ENCODE data around the gene NHS. TPM values are rescaled to one million over a fixed set of nuclear protein-coding genes. Genes with fewer than 3 reads are reported as not detected.

NHS gene
- total and polyA plus RNA-seq, 4 donors, result 4.3 to 28.2 (median 13.3) TPM

GRCh38 chrX:17748684-17749083, 373.7 kb downstream of the NHS start:
- H3K27me3 ChIP-seq (ENCODE audit: control insufficient read depth in 1 of 2, insufficient read depth in 2 of 2, low read length in 1 of 2), result no peaks in the 10 kb centered on the region
- H3K27ac ChIP-seq (ENCODE audit: low read depth in 1 of 2, low read length in 2 of 2), result no peak overlapping the region
- ATAC-seq (ENCODE audit: low FRiP score) (no peak), DNase-seq (no peak)
- intact Hi-C loops (cut with DNase I), result no loop called here
- H3K4me1 ChIP-seq (ENCODE audit: control insufficient read depth in 1 of 2, insufficient read depth in 2 of 2, low read length in 2 of 2), result no peaks in the 10 kb centered on the region
- WGBS, 2 donors, result 41 to 50% methylated on average over 5 of the region's 5 CpGs
- H3K4me3 ChIP-seq (ENCODE audit: low read length in 2 of 2), result no peak overlapping the region
- no peaks in the 10 kb centered on the region for H3K9me3 ChIP-seq (ENCODE audit: control insufficient read depth, low read length)
- peaks cover 0 to 1% of the 10 kb centered on the region in 2 donors for H3K36me3 ChIP-seq (ENCODE audit: control insufficient read depth in 1 of 2, insufficient read depth in 2 of 2, low read length in 1 of 2)

- Histone ChIP-seq H3K4me3 (ENCODE audit: low read length in 2 of 2) (no peak overlapping the region), H3K4me1 (ENCODE audit: control insufficient read depth in 1 of 2, insufficient read depth in 2 of 2, low read length in 2 of 2) (no peaks in the 10 kb centered on the region), H3K36me3 (ENCODE audit: control insufficient read depth in 1 of 2, insufficient read depth in 2 of 2, low read length in 1 of 2) (peaks cover 0 to 1% of the 10 kb centered on the region in 2 donors), H3K27ac (ENCODE audit: low read depth in 1 of 2, low read length in 2 of 2) (no peak overlapping the region), H3K27me3 (ENCODE audit: control insufficient read depth in 1 of 2, insufficient read depth in 2 of 2, low read length in 1 of 2) (no peaks in the 10 kb centered on the region), H3K9me3 (ENCODE audit: control insufficient read depth, low read length) (no peaks in the 10 kb centered on the region)
- DNase-seq (no peak), ATAC-seq (ENCODE audit: low FRiP score) (no peak)
- 75 to 84% methylated on average over 3 of the region's 3 CpGs for WGBS, 2 donors
- intact Hi-C loops (cut with DNase I), result no loop called here
Measured at GRCh38 chrX:17750436-17750835, 375.4 kb downstream of the NHS start.

GRCh38 chrX:17758382-17758781, 383.4 kb downstream of the NHS start:
- H3K27me3 ChIP-seq (ENCODE audit: control insufficient read depth in 1 of 2, insufficient read depth in 2 of 2, low read length in 1 of 2), result no peaks in the 10 kb centered on the region
- H3K4me1 ChIP-seq (ENCODE audit: control insufficient read depth in 1 of 2, insufficient read depth in 2 of 2, low read length in 2 of 2), result no peaks in the 10 kb centered on the region
- H3K27ac ChIP-seq (ENCODE audit: low read depth in 1 of 2, low read length in 2 of 2), result no peak overlapping the region
- DNase-seq (no peak), ATAC-seq (ENCODE audit: low FRiP score) (no peak)
- H3K4me3 ChIP-seq (ENCODE audit: low read length in 2 of 2), result no peak overlapping the region
- no peaks in the 10 kb centered on the region for H3K36me3 ChIP-seq (ENCODE audit: control insufficient read depth in 1 of 2, insufficient read depth in 2 of 2, low read length in 1 of 2)
- WGBS, 2 donors, result 57 to 97% methylated on average over 2 of the region's 2 CpGs
- H3K9me3 ChIP-seq (ENCODE audit: control insufficient read depth, low read length), result no peaks in the 10 kb centered on the region
- intact Hi-C loops (cut with DNase I), result no loop called here

- H3K27ac ChIP-seq (ENCODE audit: low read depth in 1 of 2, low read length in 2 of 2), result no peak overlapping the region
- H3K4me3 ChIP-seq (ENCODE audit: low read length in 2 of 2), result no peak overlapping the region
- DNase-seq, result no peak
- WGBS, 2 donors, result 36 to 45% methylated on average over 1 of the region's 1 CpG
- H3K36me3 ChIP-seq (ENCODE audit: control insufficient read depth in 1 of 2, insufficient read depth in 2 of 2, low read length in 1 of 2), result no peaks in the 10 kb centered on the region
- H3K4me1 ChIP-seq (ENCODE audit: control insufficient read depth in 1 of 2, insufficient read depth in 2 of 2, low read length in 2 of 2), result no peaks in the 10 kb centered on the region
- no peaks in the 10 kb centered on the region for H3K9me3 ChIP-seq (ENCODE audit: control insufficient read depth, low read length)
- intact Hi-C loops (cut with DNase I), result no loop called here
- peaks cover 0 to 2% of the 10 kb centered on the region in 2 donors for H3K27me3 ChIP-seq (ENCODE audit: control insufficient read depth in 1 of 2, insufficient read depth in 2 of 2, low read length in 1 of 2)
- ATAC-seq (ENCODE audit: low FRiP score), result no peak
Measured at GRCh38 chrX:17759990-17760389, 385.0 kb downstream of the NHS start.

GRCh38 chrX:17767734-17768133, 392.7 kb downstream of the NHS start:
- Histone ChIP-seq H3K4me1 (ENCODE audit: control insufficient read depth in 1 of 2, insufficient read depth in 2 of 2, low read length in 2 of 2) (no peaks in the 10 kb centered on the region), H3K4me3 (ENCODE audit: low read length in 2 of 2) (no peak overlapping the region), H3K9me3 (ENCODE audit: control insufficient read depth, low read length) (no peaks in the 10 kb centered on the region), H3K27me3 (ENCODE audit: control insufficient read depth in 1 of 2, insufficient read depth in 2 of 2, low read length in 1 of 2) (peaks cover 0 to 2% of the 10 kb centered on the region in 2 donors), H3K27ac (ENCODE audit: low read depth in 1 of 2, low read length in 2 of 2) (no peak overlapping the region), H3K36me3 (ENCODE audit: control insufficient read depth in 1 of 2, insufficient read depth in 2 of 2, low read length in 1 of 2) (no peaks in the 10 kb centered on the region)
- intact Hi-C loops (cut with DNase I), result no loop called here
- DNase-seq, result no peak
- 28 to 47% methylated on average over 1 of the region's 1 CpG for WGBS, 2 donors
- ATAC-seq (ENCODE audit: low FRiP score), result no peak

GRCh38 chrX:17768997-17769396, 394.0 kb downstream of the NHS start:
- H3K4me3 ChIP-seq (ENCODE audit: low read length in 2 of 2), result no peak overlapping the region
- intact Hi-C loops (cut with DNase I), result no loop called here
- WGBS, 2 donors, result 56 to 67% methylated on average over 5 of the region's 5 CpGs
- H3K4me1 ChIP-seq (ENCODE audit: control insufficient read depth in 1 of 2, insufficient read depth in 2 of 2, low read length in 2 of 2), result no peaks in the 10 kb centered on the region
- peaks cover 0 to 2% of the 10 kb centered on the region in 2 donors for H3K27me3 ChIP-seq (ENCODE audit: control insufficient read depth in 1 of 2, insufficient read depth in 2 of 2, low read length in 1 of 2)
- ATAC-seq (ENCODE audit: low FRiP score) (no peak), DNase-seq (no peak)
- H3K36me3 ChIP-seq (ENCODE audit: control insufficient read depth in 1 of 2, insufficient read depth in 2 of 2, low read length in 1 of 2), result no peaks in the 10 kb centered on the region
- no peak overlapping the region for H3K27ac ChIP-seq (ENCODE audit: low read depth in 1 of 2, low read length in 2 of 2)
- H3K9me3 ChIP-seq (ENCODE audit: control insufficient read depth, low read length), result no peaks in the 10 kb centered on the region

GRCh38 chrX:17769701-17770269, 394.8 kb downstream of the NHS start:
- no peak overlapping the region for H3K4me3 ChIP-seq (ENCODE audit: low read length in 2 of 2)
- H3K27me3 ChIP-seq (ENCODE audit: control insufficient read depth in 1 of 2, insufficient read depth in 2 of 2, low read length in 1 of 2), result peaks cover 0 to 2% of the 10 kb centered on the region in 2 donors
- no peak overlapping the region for H3K27ac ChIP-seq (ENCODE audit: low read depth in 1 of 2, low read length in 2 of 2)
- H3K36me3 ChIP-seq (ENCODE audit: control insufficient read depth in 1 of 2, insufficient read depth in 2 of 2, low read length in 1 of 2), result no peaks in the 10 kb centered on the region
- intact Hi-C loops (cut with DNase I), result no loop called here
- DNase-seq (no peak), ATAC-seq (ENCODE audit: low FRiP score) (no peak)
- no peaks in the 10 kb centered on the region for H3K4me1 ChIP-seq (ENCODE audit: control insufficient read depth in 1 of 2, insufficient read depth in 2 of 2, low read length in 2 of 2)
- 50 to 68% methylated on average over 3 of the region's 3 CpGs for WGBS, 2 donors
- no peaks in the 10 kb centered on the region for H3K9me3 ChIP-seq (ENCODE audit: control insufficient read depth, low read length)

GRCh38 chrX:17773221-17773876, 398.3 kb downstream of the NHS start:
- Histone ChIP-seq H3K27me3 (ENCODE audit: control insufficient read depth in 1 of 2, insufficient read depth in 2 of 2, low read length in 1 of 2) (no peaks in the 10 kb centered on the region), H3K36me3 (ENCODE audit: control insufficient read depth in 1 of 2, insufficient read depth in 2 of 2, low read length in 1 of 2) (no peaks in the 10 kb centered on the region), H3K9me3 (ENCODE audit: control insufficient read depth, low read length) (no peaks in the 10 kb centered on the region), H3K4me3 (ENCODE audit: low read length in 2 of 2) (no peak overlapping the region), H3K4me1 (ENCODE audit: control insufficient read depth in 1 of 2, insufficient read depth in 2 of 2, low read length in 2 of 2) (no peaks in the 10 kb centered on the region), H3K27ac (ENCODE audit: low read depth in 1 of 2, low read length in 2 of 2) (no peak overlapping the region)
- DNase-seq (no peak), ATAC-seq (ENCODE audit: low FRiP score) (no peak)
- intact Hi-C loops (cut with DNase I), result no loop called here
- WGBS, 2 donors, result 67 to 79% methylated on average over 8 of the region's 8 CpGs

GRCh38 chrX:17774053-17774452, 399.1 kb downstream of the NHS start:
- H3K4me1 ChIP-seq (ENCODE audit: control insufficient read depth in 1 of 2, insufficient read depth in 2 of 2, low read length in 2 of 2), result no peaks in the 10 kb centered on the region
- no peak for DNase-seq
- H3K4me3 ChIP-seq (ENCODE audit: low read length in 2 of 2), result no peak overlapping the region
- ATAC-seq (ENCODE audit: low FRiP score), result no peak
- no peaks in the 10 kb centered on the region for H3K27me3 ChIP-seq (ENCODE audit: control insufficient read depth in 1 of 2, insufficient read depth in 2 of 2, low read length in 1 of 2)
- no peak overlapping the region for H3K27ac ChIP-seq (ENCODE audit: low read depth in 1 of 2, low read length in 2 of 2)
- no peaks in the 10 kb centered on the region for H3K36me3 ChIP-seq (ENCODE audit: control insufficient read depth in 1 of 2, insufficient read depth in 2 of 2, low read length in 1 of 2)
- H3K9me3 ChIP-seq (ENCODE audit: control insufficient read depth, low read length), result no peaks in the 10 kb centered on the region
- intact Hi-C loops (cut with DNase I), result no loop called here
- WGBS, 2 donors, result 79 to 90% methylated on average over 1 of the region's 1 CpG

Data from aorta (tissue), 5 donors.